Panc1 (cell line): ENCODE data around the gene ZNF791. TPM values are rescaled to one million over a fixed set of nuclear protein-coding genes. Genes with fewer than 3 reads are reported as not detected.

Source experiments
- ATAC-seq: fragments of 200-7000 bp; cut with Tn5 transposase; 2 replicates; pipeline ENCODE4 v1.9.1; 2020; ENCODE audit warnings: mild to moderate bottlenecking, moderate library complexity
- BruUV-seq: library from RNA; stranded (reverse); fragments of 400-500 nt; replicated peaks from 2 replicates; lab custom pipeline; 2021; lab: Mats Ljungman, UMichigan
- CTCF ChIA-PET: fragments of 300-600 bp; sonication (Branson Sonifier 250); formaldehyde crosslinking; loops from one replicate; lab custom pipeline; 2022; ENCODE audit warnings: antibody characterized with exemption; lab: Charles Lee
- POLR2A ChIA-PET: fragments of 300-600 bp; sonication (Branson Sonifier 250); formaldehyde crosslinking; loops from one replicate; lab custom pipeline; 2022; ENCODE audit warnings: antibody characterized with exemption; lab: Charles Lee
- DNase-seq: peaks from one replicate; pipeline ENCODE4 v3.0.0-alpha.2; 2010; ENCODE audit warnings: low read depth, low spot score
- H3K27ac ChIP-seq: 2 replicates; pipeline ENCODE4 v1.5.1; 2011; ENCODE audit warnings: mild to moderate bottlenecking, low read length, inconsistent platforms
- H3K27me3 ChIP-seq: fragments of 200-500 bp; sonication (Bioruptor generic); 2 replicates; pipeline ENCODE4 v1.6.0; 2014; ENCODE audit warnings: low read length, inconsistent platforms; ENCODE audit not compliant: control insufficient read depth, insufficient read depth
- H3K36me3 ChIP-seq: fragments of 200-500 bp; sonication (Bioruptor generic); 2 replicates; pipeline ENCODE4 v1.5.1; 2014; ENCODE audit warnings: inconsistent platforms, mild to moderate bottlenecking, low read length, moderate library complexity; ENCODE audit not compliant: control insufficient read depth, insufficient read depth
- H3K4me1 ChIP-seq: 2 replicates; pipeline ENCODE4 v1.5.1; 2011; ENCODE audit warnings: inconsistent platforms, mild to moderate bottlenecking, low read length, moderate library complexity; ENCODE audit not compliant: control insufficient read depth, insufficient read depth
- H3K4me3 ChIP-seq, 2 experiments: 2 replicates each; pipeline ENCODE4 v1.5.1; 2011 to 2012; ENCODE audit warnings: low read depth in 2 of 2, low read length in 2 of 2, mild to moderate bottlenecking in 2 of 2, inconsistent platforms in 1 of 2, moderate library complexity in 1 of 2
- H3K9me3 ChIP-seq: fragments of 200-500 bp; sonication (Bioruptor generic); 2 replicates; pipeline ENCODE4 v1.5.1; 2014; ENCODE audit warnings: low read depth, mild to moderate bottlenecking, inconsistent platforms, low read length, moderate library complexity; ENCODE audit not compliant: control insufficient read depth, insufficient read depth
- POLR2AphosphoS5 ChIP-seq: IDR thresholded peaks from 2 replicates; pipeline ENCODE4 v1.6.1; 2012; ENCODE audit warnings: mild to moderate bottlenecking, low read depth, low read length, moderate library complexity
- SIN3A ChIP-seq: IDR thresholded peaks from 2 replicates; pipeline ENCODE4 v1.6.1; 2012; ENCODE audit warnings: low read depth, mild to moderate bottlenecking, low read length, moderate library complexity, borderline replicate concordance; ENCODE audit not compliant: insufficient read depth
- TCF7L2 ChIP-seq: IDR thresholded peaks from 2 replicates; pipeline ENCODE4 v1.6.1; 2011; ENCODE audit warnings: mild to moderate bottlenecking, low read depth, low read length, inconsistent platforms
- in situ Hi-C: cut with HindIII; loops from 2 replicates; pipeline ENCODE4 v1.10.0; 2016; ENCODE audit warnings: low sequenced_read_pairs, low pct_unique_long_range_greater_than_20kb
- intact Hi-C: fragments of 100-400 bp; cut with micrococcal nuclease; formaldehyde crosslinking; loops from one replicate; pipeline ENCODE4 v1.10.0; 2022; ENCODE audit not compliant: unreplicated experiment
- total RNA-seq: library from RNA; stranded (reverse); gene quantifications from one replicate; pipeline ENCODE4 v1.2.1, GENCODE V29; 2021; ENCODE audit not compliant: unreplicated experiment
- TF ChIP-seq, protein P1 (sequence below): fragments of 450-650 bp; IDR thresholded peaks from 2 replicates; pipeline ENCODE4 v1.5.1; 2017; ENCODE audit warnings: mild to moderate bottlenecking
- TF ChIP-seq, protein P2 (sequence below), 2 experiments: IDR thresholded peaks; 2 replicates each; pipeline ENCODE4 v1.6.1; 2011 to 2012; ENCODE audit warnings: low read depth in 2 of 2, control low read depth in 1 of 2, low read length in 1 of 2, mild to moderate bottlenecking in 1 of 2, moderate library complexity in 1 of 2; ENCODE audit not compliant: insufficient read depth in 1 of 2

Gene ZNF791
- total RNA-seq, 1 experiment from 2014 or later, result 19.0 TPM

DNA sequence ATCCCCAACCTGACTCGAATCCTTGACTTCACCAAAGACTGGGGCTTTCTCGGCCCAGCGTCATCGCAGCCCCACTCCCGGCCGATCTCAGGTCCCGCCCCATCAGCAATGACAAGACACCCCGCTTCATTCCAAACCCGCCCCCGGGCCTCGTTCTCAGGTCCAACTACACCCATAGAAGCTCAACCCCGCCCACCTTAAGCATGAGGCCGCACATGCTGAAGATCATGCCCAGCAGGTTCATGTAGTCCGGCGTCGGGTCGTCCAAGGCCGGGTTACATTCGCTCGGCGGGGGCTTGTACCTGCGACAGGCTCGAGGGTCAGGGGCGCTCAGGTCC is 58.2 kb downstream of the ZNF791 start:
- POLR2A ChIA-PET, result interaction anchor here (0.6 kb wide), 1 partner anchor 529 kb away, joined by 3 read pairs; the partner anchor contains the start of gene ZNF20

DNA sequence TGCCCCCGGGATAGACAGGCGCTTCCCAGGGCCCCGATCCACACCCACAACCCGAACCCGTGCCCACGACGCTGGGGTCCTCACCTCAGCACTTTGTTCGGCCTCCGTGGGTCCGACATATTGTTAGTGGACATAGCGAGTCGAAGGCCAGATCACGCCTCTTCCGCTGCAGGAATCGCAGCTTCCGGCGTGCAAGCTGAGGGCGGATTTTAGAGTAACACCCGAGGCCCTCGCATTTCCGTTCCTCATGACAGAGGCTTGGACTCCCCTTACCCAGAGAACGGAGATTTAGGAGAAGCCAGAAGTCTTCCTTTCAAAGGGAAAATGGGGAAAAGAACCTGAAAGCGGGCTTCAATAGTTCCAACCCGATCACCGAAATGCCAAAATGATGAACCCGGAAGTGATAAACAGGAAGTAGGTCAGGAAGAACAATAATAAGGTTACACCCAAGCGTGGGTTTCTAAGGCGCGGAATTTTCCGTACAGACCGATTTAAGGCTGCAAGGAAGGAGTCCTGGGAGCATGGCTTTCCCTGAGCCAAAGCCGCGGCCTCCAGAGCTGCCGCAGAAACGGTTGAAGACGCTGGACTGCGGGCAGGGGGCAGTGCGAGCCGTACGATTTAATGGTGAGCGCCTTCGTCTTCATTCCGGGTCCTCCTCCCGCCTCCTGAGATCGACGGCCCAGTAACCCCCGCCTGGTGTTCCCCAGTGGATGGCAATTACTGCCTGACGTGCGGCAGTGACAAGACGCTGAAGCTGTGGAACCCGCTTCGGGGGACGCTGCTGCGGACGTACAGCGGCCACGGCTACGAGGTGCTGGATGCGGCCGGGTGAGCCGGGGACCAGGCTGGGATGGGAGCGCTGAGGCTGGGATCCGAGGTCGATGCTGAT is 58.8 kb downstream of the ZNF791 start:
- Histone ChIP-seq H3K36me3 (peaks cover 3% of the 10 kb centered on the region; the same call in 1 of the 2 replicates), H3K4me1 (peaks cover 3% of the 10 kb centered on the region), H3K27me3 (no peaks in the 10 kb centered on the region), H3K4me3 (peak overlapping the region; percentile 87 to 93), H3K27ac (peak overlapping the region; percentile 98), H3K9me3 (no peaks in the 10 kb centered on the region)
- ATAC-seq (peak; percentile 59), DNase-seq (peak; percentile 53)
- in situ Hi-C loops, result no loop called here
- TF ChIP-seq, protein P1, sequence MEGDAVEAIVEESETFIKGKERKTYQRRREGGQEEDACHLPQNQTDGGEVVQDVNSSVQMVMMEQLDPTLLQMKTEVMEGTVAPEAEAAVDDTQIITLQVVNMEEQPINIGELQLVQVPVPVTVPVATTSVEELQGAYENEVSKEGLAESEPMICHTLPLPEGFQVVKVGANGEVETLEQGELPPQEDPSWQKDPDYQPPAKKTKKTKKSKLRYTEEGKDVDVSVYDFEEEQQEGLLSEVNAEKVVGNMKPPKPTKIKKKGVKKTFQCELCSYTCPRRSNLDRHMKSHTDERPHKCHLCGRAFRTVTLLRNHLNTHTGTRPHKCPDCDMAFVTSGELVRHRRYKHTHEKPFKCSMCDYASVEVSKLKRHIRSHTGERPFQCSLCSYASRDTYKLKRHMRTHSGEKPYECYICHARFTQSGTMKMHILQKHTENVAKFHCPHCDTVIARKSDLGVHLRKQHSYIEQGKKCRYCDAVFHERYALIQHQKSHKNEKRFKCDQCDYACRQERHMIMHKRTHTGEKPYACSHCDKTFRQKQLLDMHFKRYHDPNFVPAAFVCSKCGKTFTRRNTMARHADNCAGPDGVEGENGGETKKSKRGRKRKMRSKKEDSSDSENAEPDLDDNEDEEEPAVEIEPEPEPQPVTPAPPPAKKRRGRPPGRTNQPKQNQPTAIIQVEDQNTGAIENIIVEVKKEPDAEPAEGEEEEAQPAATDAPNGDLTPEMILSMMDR, result no peak
- no peak; the same call in 1 of the 2 replicates for TF ChIP-seq POLR2AphosphoS5
- TF ChIP-seq SIN3A, result no peak
- TF ChIP-seq TCF7L2, result no peak
- TF ChIP-seq, protein P2, sequence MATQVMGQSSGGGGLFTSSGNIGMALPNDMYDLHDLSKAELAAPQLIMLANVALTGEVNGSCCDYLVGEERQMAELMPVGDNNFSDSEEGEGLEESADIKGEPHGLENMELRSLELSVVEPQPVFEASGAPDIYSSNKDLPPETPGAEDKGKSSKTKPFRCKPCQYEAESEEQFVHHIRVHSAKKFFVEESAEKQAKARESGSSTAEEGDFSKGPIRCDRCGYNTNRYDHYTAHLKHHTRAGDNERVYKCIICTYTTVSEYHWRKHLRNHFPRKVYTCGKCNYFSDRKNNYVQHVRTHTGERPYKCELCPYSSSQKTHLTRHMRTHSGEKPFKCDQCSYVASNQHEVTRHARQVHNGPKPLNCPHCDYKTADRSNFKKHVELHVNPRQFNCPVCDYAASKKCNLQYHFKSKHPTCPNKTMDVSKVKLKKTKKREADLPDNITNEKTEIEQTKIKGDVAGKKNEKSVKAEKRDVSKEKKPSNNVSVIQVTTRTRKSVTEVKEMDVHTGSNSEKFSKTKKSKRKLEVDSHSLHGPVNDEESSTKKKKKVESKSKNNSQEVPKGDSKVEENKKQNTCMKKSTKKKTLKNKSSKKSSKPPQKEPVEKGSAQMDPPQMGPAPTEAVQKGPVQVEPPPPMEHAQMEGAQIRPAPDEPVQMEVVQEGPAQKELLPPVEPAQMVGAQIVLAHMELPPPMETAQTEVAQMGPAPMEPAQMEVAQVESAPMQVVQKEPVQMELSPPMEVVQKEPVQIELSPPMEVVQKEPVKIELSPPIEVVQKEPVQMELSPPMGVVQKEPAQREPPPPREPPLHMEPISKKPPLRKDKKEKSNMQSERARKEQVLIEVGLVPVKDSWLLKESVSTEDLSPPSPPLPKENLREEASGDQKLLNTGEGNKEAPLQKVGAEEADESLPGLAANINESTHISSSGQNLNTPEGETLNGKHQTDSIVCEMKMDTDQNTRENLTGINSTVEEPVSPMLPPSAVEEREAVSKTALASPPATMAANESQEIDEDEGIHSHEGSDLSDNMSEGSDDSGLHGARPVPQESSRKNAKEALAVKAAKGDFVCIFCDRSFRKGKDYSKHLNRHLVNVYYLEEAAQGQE (IDR thresholded peaks at IDR 0.05; ENCODE audit: insufficient read depth in 1 of 2, low read depth in 2 of 2, low read length in 1 of 2), result no peak
- BruUV-seq, result no TSS peak
- POLR2A ChIA-PET, result interaction anchor here (0.6 kb wide), 2 partner anchors 90 to 530 kb away, joined by 3 to 5 read pairs; partner anchors contain the start of gene ZNF20
- intact Hi-C loops, result loop anchor here (10.0 kb wide), 1 partner anchor 105 kb away; no protein-coding TSS in a partner anchor
- CTCF ChIA-PET, result interaction anchor here (0.5 kb wide), 1 partner anchor 104 kb away, joined by 3 read pairs; no protein-coding TSS in a partner anchor

More for the DNA sequence above, 58.2 kb downstream of the ZNF791 start:
- no peak for DNase-seq
- intact Hi-C loops, result no loop called here
- in situ Hi-C loops, result no loop called here
- no peaks in the 10 kb centered on the region for H3K9me3 ChIP-seq
- peaks cover 3% of the 10 kb centered on the region for H3K4me1 ChIP-seq
- H3K27ac ChIP-seq, result peak overlapping the region; percentile 98
- peak; percentile 8; the same call in 1 of the 2 replicates for ATAC-seq
- TSS peak; percentile 89 for BruUV-seq
- peaks cover 3% of the 10 kb centered on the region; the same call in 1 of the 2 replicates for H3K36me3 ChIP-seq
- H3K4me3 ChIP-seq, result peak overlapping the region; percentile 87 to 93
- no peaks in the 10 kb centered on the region for H3K27me3 ChIP-seq
- CTCF ChIA-PET, result interaction anchor here (0.5 kb wide), 1 partner anchor 104 kb away, joined by 3 read pairs; no protein-coding TSS in a partner anchor
- TF ChIP-seq TCF7L2, result no peak
- TF ChIP-seq SIN3A, result 0 out of 2 replicates have a peak, but pooled peaks have one; percentile 53
- TF ChIP-seq, protein P2 (IDR thresholded peaks at IDR 0.05; ENCODE audit: insufficient read depth in 1 of 2, low read depth in 2 of 2, low read length in 1 of 2), result no peak
- TF ChIP-seq, protein P1, result no peak
- no peak for TF ChIP-seq POLR2AphosphoS5
